AG09309 (cell line): ENCODE data around the gene PDE6D.

Experiments
- DNase-seq: peaks from one replicate; pipeline ENCODE4 v3.0.0-alpha.2; 2010; ENCODE audit warnings: low read depth
- H3K4me3 ChIP-seq: 2 replicates; pipeline ENCODE4 v1.5.1; 2011; ENCODE audit warnings: mild to moderate bottlenecking, low read depth, low read length, moderate library complexity; ENCODE audit not compliant: control insufficient read depth
- TF ChIP-seq, protein P1 (sequence below): IDR thresholded peaks from 2 replicates; pipeline ENCODE4 v1.5.1; 2011; ENCODE audit warnings: mild to moderate bottlenecking, low read depth, low read length, inconsistent platforms; ENCODE audit not compliant: insufficient read depth, control insufficient read depth; ENCODE audit errors: missing control alignments

The PDE6D gene

DNA sequence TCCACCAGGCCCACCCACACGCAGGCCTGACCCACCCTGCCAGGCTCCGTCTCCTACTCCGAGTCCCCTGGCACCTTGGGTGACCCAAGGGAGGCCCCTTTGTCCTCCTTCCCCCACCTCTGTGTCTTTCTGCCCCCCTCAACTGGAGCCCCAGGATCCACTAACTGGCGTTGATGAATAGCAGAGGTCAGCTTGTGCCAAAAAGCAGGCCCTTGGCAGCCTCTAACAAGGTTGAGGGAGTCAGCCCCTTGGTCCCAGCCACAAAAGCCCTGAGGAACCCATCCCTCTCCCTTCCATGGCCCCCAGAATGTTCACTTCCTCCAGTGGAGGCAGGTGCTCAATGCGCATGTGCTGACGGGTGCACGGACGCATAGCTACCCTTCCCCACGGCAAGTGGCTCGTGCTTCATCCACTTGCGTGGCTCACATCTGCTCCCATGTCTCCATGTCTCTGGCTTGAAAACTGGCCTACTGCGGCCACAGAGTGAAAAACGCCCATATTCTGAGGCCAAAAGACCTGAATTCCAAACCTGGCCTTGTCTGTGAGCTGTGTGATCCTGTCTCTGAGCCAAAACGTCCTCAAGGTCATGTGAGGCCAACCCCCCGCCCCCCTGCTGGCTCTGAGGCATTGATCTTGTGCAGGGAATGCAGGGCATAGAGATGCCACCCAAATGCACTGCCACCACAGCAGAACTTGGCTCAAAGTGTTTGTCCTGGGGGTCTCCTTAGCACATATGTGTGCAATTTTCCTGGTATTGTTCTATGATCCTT is 91.8 kb downstream of the PDE6D start:
- no peak overlapping the region for H3K4me3 ChIP-seq
- TF ChIP-seq, protein P1, sequence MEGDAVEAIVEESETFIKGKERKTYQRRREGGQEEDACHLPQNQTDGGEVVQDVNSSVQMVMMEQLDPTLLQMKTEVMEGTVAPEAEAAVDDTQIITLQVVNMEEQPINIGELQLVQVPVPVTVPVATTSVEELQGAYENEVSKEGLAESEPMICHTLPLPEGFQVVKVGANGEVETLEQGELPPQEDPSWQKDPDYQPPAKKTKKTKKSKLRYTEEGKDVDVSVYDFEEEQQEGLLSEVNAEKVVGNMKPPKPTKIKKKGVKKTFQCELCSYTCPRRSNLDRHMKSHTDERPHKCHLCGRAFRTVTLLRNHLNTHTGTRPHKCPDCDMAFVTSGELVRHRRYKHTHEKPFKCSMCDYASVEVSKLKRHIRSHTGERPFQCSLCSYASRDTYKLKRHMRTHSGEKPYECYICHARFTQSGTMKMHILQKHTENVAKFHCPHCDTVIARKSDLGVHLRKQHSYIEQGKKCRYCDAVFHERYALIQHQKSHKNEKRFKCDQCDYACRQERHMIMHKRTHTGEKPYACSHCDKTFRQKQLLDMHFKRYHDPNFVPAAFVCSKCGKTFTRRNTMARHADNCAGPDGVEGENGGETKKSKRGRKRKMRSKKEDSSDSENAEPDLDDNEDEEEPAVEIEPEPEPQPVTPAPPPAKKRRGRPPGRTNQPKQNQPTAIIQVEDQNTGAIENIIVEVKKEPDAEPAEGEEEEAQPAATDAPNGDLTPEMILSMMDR: no peak
- DNase-seq: no peak

DNA sequence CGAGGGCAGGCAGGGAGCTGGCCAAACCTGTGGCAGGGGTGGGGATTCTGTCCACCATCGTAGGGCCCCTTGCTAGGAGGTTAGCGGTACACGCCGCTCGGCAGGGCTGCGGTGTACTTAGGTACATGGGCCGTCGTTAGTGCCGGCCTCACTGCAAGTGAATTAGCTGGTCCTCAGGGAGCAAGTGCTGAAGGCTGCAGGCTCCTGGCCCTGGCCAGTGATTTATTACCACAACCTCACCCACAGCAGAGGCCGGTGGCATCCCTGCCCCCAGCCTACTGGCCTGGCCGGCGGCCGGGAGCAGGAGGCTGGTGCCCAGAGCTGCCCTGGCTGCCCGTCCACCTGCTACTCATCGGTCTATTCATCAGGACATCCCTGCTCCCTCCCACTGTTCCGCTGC is 92.4 kb downstream of the PDE6D start:
- no peak for DNase-seq
- H3K4me3 ChIP-seq: no peak overlapping the region
- TF ChIP-seq, protein P1: no peak

DNA sequence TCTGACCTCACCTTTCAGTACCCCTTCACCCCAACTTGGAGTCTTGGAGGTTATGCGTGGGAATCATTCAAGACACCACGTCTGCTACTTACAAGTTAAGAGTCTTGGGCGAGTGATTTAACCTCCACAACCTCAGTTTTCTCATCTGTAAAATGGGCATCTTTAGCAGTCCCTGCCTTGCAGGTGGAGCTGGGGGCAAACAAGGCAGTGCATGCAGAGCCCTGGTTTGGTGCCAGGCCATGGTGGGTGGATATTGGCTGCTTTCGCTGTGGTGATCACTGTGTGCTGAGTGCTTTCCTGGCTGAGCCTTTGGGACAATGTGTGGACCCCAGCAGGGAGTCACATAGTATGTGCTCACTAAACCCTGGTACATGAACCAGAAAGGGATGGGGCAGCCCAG is 93.1 kb downstream of the PDE6D start:
- TF ChIP-seq, protein P1: no peak
- no peak for DNase-seq
- no peak overlapping the region for H3K4me3 ChIP-seq

- DNase-seq: no peak
- H3K4me3 ChIP-seq: no peak overlapping the region
- TF ChIP-seq, protein P1: peak; percentile 69
These were observed 93.8 kb downstream of the PDE6D start for GRCh38 chr2:231687133-231687852.

- TF ChIP-seq, protein P1: no peak
- no peak overlapping the region for H3K4me3 ChIP-seq
- DNase-seq: no peak
These were observed 94.6 kb downstream of the PDE6D start for GRCh38 chr2:231686192-231687100.
